ENCODE results near the gene PTPRD. TPM values are rescaled to one million over a fixed set of nuclear protein-coding genes. Genes with fewer than 3 reads are reported as not detected.

PTPRD gene
- total and polyA plus RNA-seq, 9 of the 15 experiments (the other 6 are each of a cell fraction or from before 2014, with no cell fraction given), result 0.11 TPM; not detected in 8

GRCh38 chr9:9747787-9748186 is 865.0 kb downstream of the PTPRD start:
- Histone ChIP-seq H3K27me3 (ENCODE audit: control insufficient read depth in 2 of 2, insufficient read depth in 2 of 2, low read length in 2 of 2) (no peaks in the 10 kb centered on the region), H3K79me2 (ENCODE audit: control insufficient read depth, insufficient read depth, low read length) (no peaks in the 10 kb centered on the region), H3K36me3 (ENCODE audit: control insufficient read depth, insufficient read depth, low read length) (no peaks in the 10 kb centered on the region), H3K4me3 (no peak overlapping the region), H3K27ac (ENCODE audit: extremely low read depth, low read depth, low read length) (no peak overlapping the region), H2AFZ (ENCODE audit: low read depth, low read length) (no peak overlapping the region), H3K9me1 (ENCODE audit: control insufficient read depth, insufficient read depth, low read length) (no peaks in the 10 kb centered on the region), H3K9me3 (replicated peaks; ENCODE audit: control insufficient read depth, insufficient read depth, low read depth, low read length) (no peaks in the 10 kb centered on the region), H3K9ac (ENCODE audit: insufficient read depth in 1 of 2, low read depth in 2 of 2, low read length in 2 of 2) (no peak overlapping the region), H3K4me1 (replicated peaks in 1 of 2; ENCODE audit: control insufficient read depth in 2 of 2, insufficient read depth in 2 of 2, low read length in 2 of 2) (no peaks in the 10 kb centered on the region), H3K4me2 (ENCODE audit: insufficient read depth, low read length) (no peak overlapping the region), H4K20me1 (replicated peaks; ENCODE audit: control insufficient read depth, insufficient read depth, low read length) (no peaks in the 10 kb centered on the region)
- TF ChIP-seq CREB1 (IDR thresholded peaks at IDR 0.05) (no peak), CREB1 (CRISPR knock-in tag; IDR thresholded peaks at IDR 0.05) (no peak), NR3C1 (CRISPR knock-in tag; IDR thresholded peaks at IDR 0.05) (no peak), PHB2 (IDR thresholded peaks at IDR 0.05; ENCODE audit: low read depth) (no peak), GATA2 (CRISPR knock-in tag; IDR thresholded peaks at IDR 0.05) (no peak), TRIM25 (IDR thresholded peaks at IDR 0.05; ENCODE audit: borderline replicate concordance) (no peak), TEAD4 (IDR thresholded peaks at IDR 0.05; ENCODE audit: low read length) (no peak), TEAD4 (CRISPR knock-in tag; IDR thresholded peaks at IDR 0.05; ENCODE audit: borderline replicate concordance) (no peak), ETS2 (tag; IDR thresholded peaks at IDR 0.05; ENCODE audit: borderline replicate concordance, poor library complexity, severe bottlenecking) (no peak), SRF (CRISPR knock-in tag; IDR thresholded peaks at IDR 0.05) (no peak), ZNF77 (CRISPR knock-in tag; IDR thresholded peaks at IDR 0.05) (no peak), NKRF (IDR thresholded peaks at IDR 0.05; ENCODE audit: borderline replicate concordance) (no peak), L3MBTL2 (IDR thresholded peaks at IDR 0.05) (no peak), TRIM24 (IDR thresholded peaks at IDR 0.05) (no peak), CBX8 (IDR thresholded peaks at IDR 0.05; ENCODE audit: borderline replicate concordance, extremely low read depth, low read depth, low read length, poor library complexity, severe bottlenecking) (no peak), SMARCB1 (IDR thresholded peaks at IDR 0.05; ENCODE audit: insufficient read length, low read depth) (no peak), MYBL2 (IDR thresholded peaks at IDR 0.05; ENCODE audit: low read depth) (no peak), MYBL2 (CRISPR knock-in tag; IDR thresholded peaks at IDR 0.05; ENCODE audit: borderline replicate concordance) (no peak)
- in situ Hi-C loops (cut with MboI) (no loop called here), intact Hi-C loops (cut with micrococcal nuclease) (no loop called here)
- DNase-seq (ENCODE audit: extremely low read depth in 1 of 4, low spot score in 3 of 4) (no peak), FAIRE-seq (no peak), ATAC-seq (no peak)
- ChIA-PET CTCF (ENCODE audit: low intra/inter-chr PET ratio) (no interaction called here), POLR2A (no interaction called here)
- BruUV-seq (replicated peaks), result no TSS peak
- 0% methylated on average over 4 of the region's 4 CpGs for WGBS (ENCODE audit: insufficient coverage, low coverage, missing lambda C conversion rate)
